HPDE6-E6E7 (cell line): Measurements from ENCODE around the gene C1orf94.

ENCODE experiments used
- DNase-seq: peaks from one replicate; pipeline ENCODE4 v3.0.0; 2011; ENCODE audit warnings: missing footprints; ENCODE audit errors: extremely low spot score

C1orf94 gene

GRCh38 chr1:34262023-34262853 is 85.5 kb downstream of the C1orf94 start:
- no peak for DNase-seq

GRCh38 chr1:34262921-34263320 is 86.2 kb downstream of the C1orf94 start:
- no peak for DNase-seq

GRCh38 chr1:34263406-34263805 is 86.7 kb downstream of the C1orf94 start:
- DNase-seq: no peak

- no peak for DNase-seq
Observed at GRCh38 chr1:34265396-34265795, 88.7 kb downstream of the C1orf94 start.

- DNase-seq: no peak
Observed at GRCh38 chr1:34266127-34266951, 89.6 kb downstream of the C1orf94 start.

GRCh38 chr1:34267326-34267725 is 90.6 kb downstream of the C1orf94 start:
- no peak for DNase-seq

- no peak for DNase-seq
Observed at GRCh38 chr1:34268311-34268954, 91.7 kb downstream of the C1orf94 start.
